ENCODE measurements around the gene IFRD2.
"Not testable (repeated sequence)": the region's sequence is repeated elsewhere in the genome, so short reads cannot be mapped to it uniquely, and the experiment has no call there.

Gene IFRD2

DNA sequence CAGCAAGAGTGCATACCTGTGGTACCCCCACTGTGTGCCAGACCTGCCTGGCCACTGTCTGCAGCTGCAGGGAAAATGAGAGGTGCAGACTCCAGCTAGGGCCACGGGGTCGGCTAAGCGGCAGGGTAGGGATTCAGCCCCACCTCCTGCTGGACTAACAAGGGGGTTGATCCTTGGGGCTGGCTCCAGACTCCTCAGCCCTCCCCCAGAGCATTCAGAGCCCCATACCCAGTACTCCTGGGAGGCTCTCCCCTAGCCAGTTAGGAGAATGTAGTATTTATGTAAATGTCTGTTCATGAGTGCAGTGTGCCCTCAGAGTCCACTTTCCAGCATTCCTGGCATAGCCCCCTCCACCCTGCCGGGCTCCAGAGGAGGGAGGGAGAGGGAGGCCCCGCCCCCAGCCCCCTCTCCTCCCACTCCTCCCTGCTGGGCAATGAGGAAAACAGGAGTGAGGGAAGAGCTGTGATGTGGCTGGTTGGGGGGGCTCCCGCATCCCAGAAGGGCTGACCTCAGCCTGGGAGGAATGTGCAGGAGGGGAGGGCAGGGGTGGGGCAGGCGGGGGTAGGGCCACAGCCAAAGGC lies 27.8 kb downstream of the IFRD2 start:
- peak; percentile 98 for DNase-seq

GRCh38 chr3:50263478-50264382 lies 28.5 kb downstream of the IFRD2 start:
- no peak for DNase-seq

DNA sequence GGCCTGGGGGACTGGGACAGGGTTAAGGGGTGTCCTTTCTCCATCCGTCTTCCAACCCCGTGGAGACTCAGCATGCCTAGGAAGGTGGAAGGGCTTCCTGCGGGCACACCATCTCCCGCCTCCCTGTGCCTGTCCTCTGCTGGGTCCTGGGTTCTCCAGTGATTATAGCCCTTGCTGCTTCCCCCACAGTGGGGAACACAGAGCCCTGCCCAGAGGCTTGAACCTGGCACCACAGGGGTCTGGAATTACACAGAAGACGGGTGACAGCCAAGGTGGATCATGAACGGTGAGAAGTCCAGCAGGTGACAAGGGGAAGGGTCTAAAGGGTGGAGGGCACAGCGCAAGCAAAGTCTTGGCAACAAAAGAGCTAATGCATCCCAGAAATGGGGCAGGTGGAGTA lies 29.5 kb downstream of the IFRD2 start:
- no peak for DNase-seq

- DNase-seq = not testable (repeated sequence)
These were observed 30.0 kb downstream of the IFRD2 start for GRCh38 chr3:50262200-50262599.

DNA sequence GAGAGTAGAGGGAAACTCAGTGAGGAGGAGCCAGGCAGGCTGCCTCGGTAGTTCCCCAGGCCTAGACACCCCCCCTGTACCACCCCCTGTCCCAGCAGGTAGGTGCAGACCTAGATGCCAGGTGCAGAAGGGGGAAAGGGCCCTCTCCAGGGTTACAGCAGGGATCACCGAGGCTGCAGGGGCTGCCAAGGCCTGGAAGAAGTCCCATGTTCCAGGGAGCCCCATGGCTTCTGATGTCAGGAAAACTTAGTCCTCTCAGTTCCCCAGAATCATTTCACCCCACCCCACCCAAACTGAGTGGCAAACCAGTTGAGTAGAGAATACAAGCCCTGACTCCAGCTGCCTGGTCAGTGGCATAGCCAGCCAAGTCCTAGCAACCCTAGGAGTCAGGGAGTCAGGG lies 30.7 kb downstream of the IFRD2 start:
- DNase-seq = no peak

DNA sequence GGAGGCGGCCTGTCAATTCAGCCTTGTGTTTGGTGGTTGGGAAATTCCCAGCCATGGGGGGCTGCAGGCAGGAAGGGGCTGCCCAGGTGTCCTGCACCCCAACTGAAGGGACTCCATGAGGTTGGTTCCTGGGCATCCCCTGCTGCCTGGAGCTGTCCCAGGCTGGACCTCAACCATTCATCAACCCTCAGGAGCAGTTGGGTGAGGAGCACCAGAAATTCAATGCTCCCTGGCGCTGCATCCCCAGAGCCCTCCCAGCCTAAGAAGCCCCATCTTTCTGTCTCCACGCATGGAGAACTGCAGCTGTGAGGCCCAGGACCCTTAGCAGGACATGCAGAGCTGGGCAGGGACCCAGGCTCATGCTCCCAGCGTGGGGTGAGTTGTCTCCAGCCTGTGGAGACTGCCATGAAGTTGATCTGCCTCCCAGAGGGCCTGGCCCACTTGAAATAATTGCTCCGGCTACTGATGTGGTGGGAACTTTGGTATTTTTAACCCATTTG lies 31.2 kb downstream of the IFRD2 start:
- DNase-seq = no peak

DNA sequence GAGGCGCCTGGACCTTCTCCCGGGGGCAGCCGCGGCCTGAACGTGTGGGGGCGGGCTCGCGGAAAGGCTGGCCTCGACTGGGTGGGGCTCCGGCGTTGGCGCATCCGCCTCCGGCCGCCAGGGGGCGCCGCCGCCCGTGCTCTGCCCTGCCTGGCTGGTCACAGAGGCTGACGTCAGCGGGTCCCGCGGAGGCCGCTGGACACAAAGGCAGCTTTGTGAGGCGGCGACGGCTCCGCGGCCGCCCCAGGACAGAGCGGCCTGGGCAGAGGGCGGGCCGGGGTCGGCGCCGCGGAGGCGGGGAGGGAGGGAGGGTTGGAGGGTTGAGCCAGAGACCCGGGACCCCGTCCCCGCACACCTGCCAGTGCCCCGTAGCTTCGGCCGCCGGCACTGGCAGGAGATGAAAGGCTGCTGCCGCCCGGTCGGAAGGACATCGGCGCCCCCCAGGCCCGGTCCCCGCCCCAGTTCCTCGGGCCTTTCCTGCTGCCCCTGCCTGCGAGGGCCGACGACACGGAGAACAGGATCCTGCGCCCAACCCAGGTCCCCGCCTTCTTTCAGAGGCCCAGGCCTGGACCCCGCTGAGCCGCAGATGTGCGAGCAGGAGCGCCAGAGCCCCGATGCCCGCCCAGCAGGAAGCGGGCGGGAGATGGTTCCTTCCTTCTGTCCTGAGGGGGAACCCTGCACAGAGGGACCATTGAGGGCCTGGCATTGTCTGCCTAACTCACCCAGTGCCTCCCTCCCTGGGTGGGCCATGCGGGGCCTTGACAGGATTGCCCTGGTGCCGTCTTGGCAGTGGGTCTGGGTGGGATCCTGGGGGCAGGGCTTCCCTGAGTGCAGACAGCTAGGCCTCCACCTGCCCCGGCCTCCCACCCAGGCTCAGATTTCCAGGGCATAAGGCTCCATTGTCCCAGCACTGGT lies 31.9 kb downstream of the IFRD2 start:
- DNase-seq = peak; percentile 87

DNA sequence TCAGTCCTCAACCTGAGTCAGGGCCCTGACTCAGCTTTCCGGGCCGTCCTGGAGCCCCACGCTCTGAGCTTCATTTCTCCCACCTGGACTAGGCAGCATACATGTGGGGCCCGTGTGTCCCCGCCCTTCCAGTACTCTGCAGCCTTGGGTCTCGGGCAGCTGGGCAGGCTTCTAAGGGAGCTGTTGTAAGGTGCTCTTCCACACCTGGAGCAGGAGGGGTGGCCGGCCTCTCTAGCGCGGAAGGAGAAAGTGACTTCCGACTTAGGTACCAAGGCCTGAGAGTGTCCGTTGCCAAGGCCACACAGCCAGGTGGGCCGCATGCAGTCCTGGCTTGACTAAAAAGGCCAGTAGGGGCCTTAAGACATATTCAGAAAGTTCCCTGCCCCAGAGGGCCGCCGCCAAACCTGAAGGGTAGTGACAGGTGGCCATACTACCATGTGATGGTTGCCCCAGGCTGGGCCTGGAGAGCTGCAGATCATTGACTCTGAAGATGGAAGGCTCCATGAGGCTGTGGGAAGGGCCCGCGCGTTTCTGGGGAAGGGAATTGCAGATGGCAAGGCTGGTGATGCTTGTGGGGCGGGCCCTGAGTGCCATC lies 32.7 kb downstream of the IFRD2 start:
- no peak for DNase-seq

DNA sequence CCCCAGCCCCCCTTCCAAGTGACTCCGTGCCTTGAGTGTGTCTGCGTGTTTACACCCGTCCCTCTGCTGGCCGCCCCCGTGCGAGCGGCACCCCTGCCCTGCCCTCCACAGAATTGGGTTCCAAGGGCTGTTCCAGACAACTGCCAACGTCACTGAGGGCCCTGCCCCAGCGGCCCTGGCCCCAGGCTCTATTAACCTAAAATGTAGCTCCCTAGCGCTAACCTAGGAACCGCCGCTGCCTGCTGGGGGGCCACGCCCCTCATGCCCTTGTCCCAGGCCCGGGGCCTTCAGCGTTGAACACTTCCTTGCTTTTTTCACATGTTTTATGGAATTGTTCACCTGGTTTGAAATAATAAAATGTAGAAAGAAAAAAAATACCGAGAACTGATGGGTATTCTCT lies 33.2 kb downstream of the IFRD2 start:
- no peak for DNase-seq

DNA sequence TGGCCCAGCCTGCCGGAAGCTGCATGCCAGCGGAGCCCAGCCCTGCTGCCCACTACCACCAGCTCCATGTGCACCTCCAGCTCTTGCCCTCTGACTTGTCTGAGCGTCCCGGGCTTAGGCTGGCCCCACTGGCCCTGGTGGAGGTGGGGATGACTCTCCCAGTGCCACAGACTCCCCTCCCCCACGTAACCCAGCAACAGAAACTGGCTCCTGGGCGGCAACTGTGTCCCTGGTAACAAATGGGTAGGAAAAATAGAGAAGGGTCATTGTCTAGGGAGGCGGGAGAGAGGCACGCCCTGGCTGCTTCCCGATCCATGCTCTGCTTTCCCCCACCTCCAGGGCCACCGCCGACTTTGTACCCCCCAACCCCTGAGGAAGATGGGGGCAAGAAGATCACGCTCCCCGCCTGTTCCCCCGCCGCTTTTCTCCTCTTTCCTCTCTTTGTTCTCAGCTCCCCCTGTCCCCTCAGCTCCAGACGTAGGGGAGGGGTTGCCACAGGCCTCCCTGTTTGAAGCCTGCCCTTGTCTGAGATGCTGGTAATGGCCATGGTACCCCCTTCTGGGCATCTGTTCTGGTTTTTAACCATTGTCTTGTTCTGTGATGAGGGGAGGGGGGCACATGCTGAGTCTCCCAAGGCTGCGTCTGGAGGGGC lies 34.1 kb downstream of the IFRD2 start:
- no peak for DNase-seq

- no peak for DNase-seq
These were observed 35.0 kb downstream of the IFRD2 start for GRCh38 chr3:50256978-50257890.

DNA sequence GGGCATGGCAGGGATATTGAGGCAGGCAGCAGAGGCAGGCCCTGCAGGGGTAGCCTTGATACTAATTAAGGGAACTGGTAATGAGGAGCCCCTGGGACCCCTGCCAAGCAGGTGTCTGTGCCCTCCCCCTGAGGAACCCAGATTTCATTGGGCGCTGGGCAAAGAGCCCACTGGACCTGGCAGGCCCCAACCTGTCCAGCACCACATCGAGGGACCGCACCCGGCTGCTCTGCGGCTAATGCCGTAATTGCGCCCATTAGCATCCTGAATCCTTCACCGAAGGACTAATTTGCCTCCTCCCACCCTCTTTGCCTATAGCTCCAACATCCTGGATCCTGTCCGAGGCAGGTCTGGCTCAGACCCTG lies 37.0 kb downstream of the IFRD2 start:
- DNase-seq = no peak

DNA sequence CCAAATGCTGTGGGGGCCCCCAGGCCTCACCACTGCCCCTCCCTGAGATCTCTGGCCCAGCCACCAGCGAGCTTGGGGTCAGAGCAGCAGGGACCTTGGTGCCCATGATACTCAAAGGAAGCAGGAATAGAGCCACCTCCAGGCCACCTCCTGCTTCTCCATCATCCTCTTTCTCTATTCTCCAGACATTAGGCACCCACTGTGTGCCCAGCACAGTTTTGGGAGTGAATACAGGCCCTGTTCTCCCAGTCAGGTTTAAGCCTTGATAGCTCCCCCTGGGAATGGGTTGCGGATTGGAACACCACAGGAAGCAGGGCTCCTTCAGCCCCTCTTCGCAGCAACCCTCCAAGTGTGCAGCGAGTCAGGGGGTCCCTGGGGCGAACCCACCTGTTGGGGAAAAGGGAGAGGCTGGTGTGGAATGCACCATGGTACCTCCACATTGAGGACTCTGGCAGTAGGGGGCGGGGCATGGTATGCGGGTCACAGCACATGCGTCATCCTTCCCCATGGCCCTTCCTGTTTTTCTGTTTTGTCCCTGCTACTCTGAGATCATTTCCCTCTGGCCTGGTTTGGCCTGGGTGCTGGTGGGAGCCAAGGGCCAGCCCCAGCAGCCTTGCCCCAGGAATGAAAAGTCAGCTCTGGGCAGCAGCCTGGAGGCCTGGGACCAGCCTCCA lies 37.5 kb downstream of the IFRD2 start:
- no peak for DNase-seq

DNA sequence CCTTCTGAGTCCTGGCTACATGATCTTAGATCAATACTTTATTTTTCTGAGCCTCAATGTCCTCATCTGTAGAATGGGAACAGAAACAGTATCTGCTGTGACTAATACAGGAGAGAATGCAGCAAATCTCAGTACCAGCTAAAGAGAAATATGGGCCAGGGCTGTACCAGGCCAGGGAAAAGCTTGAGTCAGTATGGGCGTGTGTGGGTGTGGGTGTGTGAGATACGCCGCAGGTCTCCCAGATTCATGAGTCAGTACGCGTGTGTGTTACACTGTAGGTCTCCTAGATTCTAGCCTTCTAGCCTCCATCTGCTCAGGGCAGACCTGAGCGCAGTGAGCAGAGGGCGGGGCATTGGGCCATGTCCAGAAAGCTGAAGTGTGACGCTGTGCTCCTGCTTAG lies 41.0 kb downstream of the IFRD2 start:
- peak; percentile 64 for DNase-seq

DNA sequence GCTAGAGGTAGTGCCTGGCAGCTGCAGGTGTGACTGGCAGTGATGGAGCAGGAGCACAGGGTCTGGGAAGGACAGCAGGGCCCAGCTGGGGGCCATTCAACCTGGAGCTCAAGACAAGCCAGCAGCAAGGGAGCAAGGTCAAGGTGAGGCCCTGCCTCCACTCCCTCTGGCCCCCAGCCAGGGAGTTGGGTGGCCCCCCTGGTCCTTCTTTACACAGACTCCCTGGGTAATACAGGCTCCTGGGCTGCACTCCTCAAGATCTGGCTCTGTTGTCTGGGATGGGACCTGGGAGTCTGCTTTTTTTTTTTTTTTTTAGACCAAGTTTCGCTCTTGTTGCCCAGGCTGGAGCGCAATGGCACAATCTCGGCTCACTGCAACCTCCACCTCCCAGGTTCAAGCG lies 41.7 kb downstream of the IFRD2 start:
- DNase-seq = no peak

DNA sequence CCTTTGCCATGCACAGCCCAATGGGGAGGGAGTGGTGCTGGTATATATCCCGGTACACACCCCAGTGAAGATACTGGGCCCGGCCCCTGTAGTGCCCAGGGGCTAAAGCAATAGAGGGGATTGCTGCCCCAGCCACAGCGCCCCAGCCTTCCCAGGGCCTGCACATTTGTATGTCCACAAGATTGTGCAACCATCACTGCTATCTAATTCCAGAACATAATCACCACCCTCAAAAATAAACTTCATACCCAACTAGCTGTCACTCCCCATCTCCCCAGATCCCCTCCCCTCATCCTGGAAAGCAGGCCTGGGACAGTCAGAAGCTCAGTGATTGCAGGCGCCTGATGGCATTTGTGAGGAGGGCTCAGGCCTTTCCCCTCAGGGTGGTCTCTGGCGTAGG lies 42.8 kb downstream of the IFRD2 start:
- DNase-seq = no peak

GRCh38 chr3:50248387-50248786 lies 43.8 kb downstream of the IFRD2 start:
- DNase-seq = no peak

DNA sequence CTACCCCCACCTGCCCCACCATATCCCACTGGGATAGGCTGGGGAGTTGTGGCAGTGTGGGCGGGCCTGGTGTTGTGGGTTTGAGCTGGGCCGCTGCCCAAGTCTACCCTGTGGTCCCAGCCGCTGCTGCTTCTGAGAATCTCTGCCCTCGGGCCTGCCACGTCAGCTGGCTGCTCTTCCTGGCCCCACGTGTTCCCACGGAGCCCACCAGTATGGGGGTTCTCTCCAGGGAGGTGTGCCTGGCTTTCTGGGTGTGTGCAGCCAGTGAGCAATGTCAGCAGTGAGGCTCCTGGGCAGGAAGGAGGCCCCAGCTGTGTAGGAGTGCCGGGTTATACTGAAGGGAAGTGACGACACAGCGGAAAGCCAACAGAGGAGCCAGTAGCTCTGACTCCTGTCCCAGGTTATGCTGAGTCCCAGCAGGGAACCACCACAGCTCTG lies 45.7 kb downstream of the IFRD2 start:
- peak; percentile 94 for DNase-seq

DNA sequence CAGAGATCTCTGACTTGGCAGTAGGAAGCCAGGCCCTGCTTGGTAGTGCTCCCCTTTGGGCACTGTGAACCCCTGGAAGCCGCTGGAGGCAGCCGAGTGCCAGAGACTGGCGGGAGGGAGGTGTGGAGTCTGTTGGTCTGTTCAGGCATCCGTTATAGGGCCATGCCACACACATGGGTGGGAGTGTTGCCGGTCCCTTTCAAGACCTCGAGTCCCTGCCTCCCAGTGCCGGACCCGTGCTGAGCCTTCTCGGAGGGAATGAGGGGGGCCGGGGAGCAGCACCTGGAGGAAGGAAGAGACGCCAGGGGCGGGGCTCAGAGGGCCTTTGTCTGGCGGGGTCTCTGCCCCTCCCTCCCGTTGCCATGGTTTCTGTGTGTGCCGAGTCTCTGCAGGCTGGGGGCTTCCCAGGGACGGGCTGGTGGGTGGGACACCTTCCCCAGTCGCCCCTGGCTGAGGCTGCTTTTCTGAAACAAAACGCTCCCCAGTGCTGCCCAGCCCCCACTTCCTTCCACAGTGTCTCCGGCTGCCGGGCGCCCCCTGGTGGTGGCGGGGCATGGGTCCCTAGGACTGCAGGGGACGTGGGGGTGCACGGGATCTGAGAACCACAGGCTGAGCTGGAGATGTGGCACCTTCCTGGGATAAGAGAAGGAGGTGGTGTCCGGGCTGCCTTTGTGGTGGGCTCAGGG lies 46.3 kb downstream of the IFRD2 start:
- peak; percentile 90 for DNase-seq

- no peak for DNase-seq
These were observed 46.9 kb downstream of the IFRD2 start for GRCh38 chr3:50245251-50245745.

Measured in fibroblast of skin of right biceps (primary cell).